ENCODE results near the gene HLA-DQB1.

Gene HLA-DQB1

DNA sequence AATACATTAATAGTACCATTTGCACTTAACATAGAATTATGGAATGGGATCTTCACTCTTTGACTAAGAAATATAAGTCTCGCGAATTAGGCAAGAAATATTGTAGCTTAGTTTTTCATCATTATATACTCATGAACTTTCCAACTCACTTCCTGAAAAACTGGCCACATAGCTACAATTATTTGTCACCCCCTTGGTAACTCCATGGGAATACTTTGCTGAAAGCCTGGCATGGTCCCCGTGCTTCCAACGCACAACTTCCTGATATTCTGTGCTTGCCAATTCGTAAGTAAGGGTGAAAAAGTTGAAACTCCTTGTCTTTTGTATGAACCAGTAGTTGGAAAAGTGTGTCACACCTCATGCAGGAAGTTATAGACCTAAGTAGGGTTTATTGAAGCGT, 53.0 kb downstream of the HLA-DQB1 start:
- TF ChIP-seq CTCF (IDR thresholded peaks at IDR 0.05): no peak

DNA sequence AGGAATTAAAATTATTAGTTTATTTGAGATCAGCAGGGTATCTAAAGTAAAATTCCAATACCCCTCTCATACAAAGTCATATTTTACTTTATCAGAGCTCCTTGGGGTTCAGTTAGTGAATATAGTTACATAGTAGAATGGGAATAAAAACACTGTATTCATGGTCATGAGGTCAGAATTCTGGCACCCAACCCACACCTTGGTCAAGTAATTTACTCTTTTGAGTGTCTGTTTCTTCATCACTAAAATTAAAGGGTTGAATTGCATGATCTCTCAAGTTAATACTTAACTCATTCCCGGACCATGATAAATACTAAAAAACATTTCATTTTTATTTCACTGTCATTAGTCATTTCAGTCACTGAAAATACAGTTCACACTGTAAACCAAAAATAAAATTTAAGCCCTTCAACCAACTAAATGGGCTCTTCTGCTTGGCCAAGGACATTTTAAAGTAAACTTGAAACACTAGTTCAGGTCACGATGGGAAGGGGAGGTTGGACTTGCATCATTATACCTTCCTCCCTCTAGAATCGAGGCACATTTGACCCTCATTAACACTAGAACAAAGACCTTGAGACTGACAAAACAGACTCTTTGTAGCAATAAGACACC, 55.7 kb downstream of the HLA-DQB1 start:
- no peak for TF ChIP-seq CTCF (IDR thresholded peaks at IDR 0.05)

DNA sequence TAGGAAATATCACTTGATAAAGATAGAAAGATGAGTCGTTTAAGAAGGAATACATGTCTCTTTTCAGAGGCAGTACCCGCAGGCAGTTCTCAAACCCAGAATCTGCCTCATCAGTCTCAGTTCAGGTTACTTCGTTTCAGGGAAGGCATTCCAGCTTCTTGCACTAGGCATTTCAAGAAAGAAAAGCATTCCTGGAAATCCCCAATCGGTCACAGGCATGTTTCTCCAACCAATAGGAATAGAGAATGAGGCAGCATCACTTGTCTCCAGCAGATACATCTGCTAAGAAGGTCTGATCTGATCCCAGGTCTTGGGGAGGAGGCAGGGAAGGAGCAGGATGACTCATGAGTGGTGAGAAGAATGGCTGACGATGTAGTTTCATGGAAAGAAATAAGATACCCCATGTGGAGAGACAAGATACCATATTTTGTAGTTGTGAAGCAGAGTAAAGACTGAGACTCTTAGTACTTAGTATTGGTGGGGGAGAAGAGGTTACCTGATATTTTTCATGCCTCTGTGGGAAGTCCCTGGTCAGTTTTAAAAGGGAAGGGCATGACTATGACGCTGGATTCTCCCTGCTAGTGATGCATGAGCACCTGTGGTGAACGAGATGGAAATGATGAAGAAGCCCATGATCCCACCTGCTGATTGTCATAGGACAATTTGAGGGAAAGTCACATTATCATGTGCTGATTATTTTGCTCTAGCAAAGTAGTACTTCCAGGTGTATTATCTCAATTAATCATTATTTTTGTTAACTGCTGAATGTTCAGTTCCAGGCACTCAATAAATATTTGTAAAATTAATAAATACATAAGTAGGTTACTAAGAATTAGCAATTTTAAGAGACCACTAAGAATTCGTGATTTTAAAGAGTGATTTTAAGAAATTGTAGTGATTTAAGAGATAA, 56.5 kb downstream of the HLA-DQB1 start:
- no peak for TF ChIP-seq CTCF (IDR thresholded peaks at IDR 0.05)

Data from LNCAP (cell line).